HepG2 (cell line): ENCODE results near the gene NAT9. TPM values are rescaled to one million over a fixed set of nuclear protein-coding genes. Genes with fewer than 3 reads are reported as not detected.
A peak's percentile ranks its signal among the peaks of the same experiment; 100 is the strongest.

Source experiments
- AHR ChIP-seq: IDR thresholded peaks from 2 replicates; pipeline ENCODE4 v1.6.1; 2018; ENCODE audit warnings: missing genetic modification reagents, missing compliant biosample characterization
- ATF2 ChIP-seq: sonication (generic); formaldehyde crosslinking; IDR thresholded peaks from 2 replicates; pipeline ENCODE4 v1.4.0; 2020; ENCODE audit warnings: missing genetic modification reagents
- DZIP1 ChIP-seq: sonication (generic); formaldehyde crosslinking; IDR thresholded peaks from 2 replicates; pipeline ENCODE4 v1.5.0; 2020; ENCODE audit warnings: mild to moderate bottlenecking, missing genetic modification reagents
- NFIC ChIP-seq: IDR thresholded peaks from 2 replicates; pipeline ENCODE4 v1.6.1; 2012; ENCODE audit warnings: mild to moderate bottlenecking, low read length, inconsistent platforms
- NPAS2 ChIP-seq: sonication (generic); formaldehyde crosslinking; IDR thresholded peaks from 2 replicates; pipeline ENCODE4 v1.8.0; 2022; ENCODE audit warnings: mild to moderate bottlenecking, missing genetic modification reagents, borderline replicate concordance
- POLR2A ChIP-seq, 2 experiments: IDR thresholded peaks; 2 replicates each; pipeline ENCODE4 v1.6.1; 2011; ENCODE audit warnings: low read depth in 2 of 2, low read length in 2 of 2, mild to moderate bottlenecking in 1 of 2, moderate library complexity in 1 of 2; ENCODE audit not compliant: insufficient read depth in 1 of 2
- PRMT3 ChIP-seq: sonication (generic); formaldehyde crosslinking; IDR thresholded peaks from 2 replicates; pipeline ENCODE4 v1.8.1; 2022; ENCODE audit warnings: low read depth, mild to moderate bottlenecking, moderate library complexity, missing genetic modification reagents, borderline replicate concordance
- RAD51 ChIP-seq: fragments of 450-650 bp; IDR thresholded peaks from 2 replicates; pipeline ENCODE4 v1.6.1; 2016; ENCODE audit warnings: borderline replicate concordance
- REST ChIP-seq, 2 experiments: IDR thresholded peaks; 2 replicates each; pipeline ENCODE4 v1.6.1; 2011 to 2012; ENCODE audit warnings: low read length in 2 of 2, borderline replicate concordance in 1 of 2, low read depth in 1 of 2, mild to moderate bottlenecking in 1 of 2, moderate library complexity in 1 of 2
- RORA ChIP-seq: sonication (generic); formaldehyde crosslinking; IDR thresholded peaks from 2 replicates; pipeline ENCODE4 v1.5.0; 2020; ENCODE audit warnings: mild to moderate bottlenecking, missing genetic modification reagents, moderate library complexity
- ZBTB7B ChIP-seq: sonication (generic); formaldehyde crosslinking; IDR thresholded peaks from 2 replicates; pipeline ENCODE4 v1.4.0; 2020; ENCODE audit warnings: missing genetic modification reagents
- ZFAT ChIP-seq: sonication (generic); formaldehyde crosslinking; conservative IDR thresholded peaks from 2 replicates; pipeline ENCODE4 v1.8.1; 2023; ENCODE audit warnings: missing genetic modification reagents, inconsistent platforms
- ZNF124 ChIP-seq: sonication (generic); formaldehyde crosslinking; IDR thresholded peaks from 2 replicates; pipeline ENCODE4 v1.4.0; 2020; ENCODE audit warnings: missing genetic modification reagents
- ZNF20 ChIP-seq: sonication (generic); formaldehyde crosslinking; IDR thresholded peaks from 2 replicates; pipeline ENCODE4 v1.4.0; 2020; ENCODE audit warnings: mild to moderate bottlenecking, moderate library complexity, missing genetic modification reagents
- ZNF24 ChIP-seq: fragments of 450-650 bp; IDR thresholded peaks from 2 replicates; pipeline ENCODE4 v1.6.1; 2017; ENCODE audit warnings: antibody characterized with exemption, mild to moderate bottlenecking
- ZNF547 ChIP-seq: sonication (generic); formaldehyde crosslinking; IDR thresholded peaks from 2 replicates; pipeline ENCODE4 v1.5.1; 2020; ENCODE audit warnings: mild to moderate bottlenecking, missing genetic modification reagents
- ZNF614 ChIP-seq: IDR thresholded peaks from 2 replicates; pipeline ENCODE4 v1.6.1; 2018; ENCODE audit warnings: missing biosample characterization, missing genetic modification reagents, inconsistent platforms, borderline replicate concordance
- ZNF784 ChIP-seq: sonication (generic); formaldehyde crosslinking; IDR thresholded peaks from 2 replicates; pipeline ENCODE4 v1.5.1; 2020; ENCODE audit warnings: missing genetic modification reagents, mild to moderate bottlenecking, borderline replicate concordance
- polyA plus RNA-seq, 8 experiments: library from polyadenylated mRNA; depleted of rRNA in 3 of 8; stranded (reverse) in 7 of 8; unstranded in 1 of 8; fragments of >200 nt; fragmentation: Illumina TruSeq in 4 of 8; extraction: Trizol in 4 of 8; gene quantifications; 2 replicates each; pipeline versions ENCODE4 v1.2.1 to v1.2.3, GENCODE V29; 2011 to 2016; ENCODE audit warnings: low read depth in 4 of 8, missing spikeins in 1 of 8, mixed read lengths in 1 of 8; ENCODE audit not compliant: insufficient read depth in 1 of 8
- total RNA-seq, 5 experiments: library from RNA; depleted of rRNA; stranded (reverse); fragments of >200 nt; fragmentation: Illumina TruSeq; extraction: Trizol; gene quantifications; 2 replicates each; pipeline ENCODE4 v1.2.3, GENCODE V29; 2016; ENCODE audit warnings: low read depth in 1 of 5

The NAT9 gene
- total and polyA plus RNA-seq, 2 of the 13 experiments (the other 11 are each of a cell fraction or from before 2014, with no cell fraction given), result 39.7 to 44.2 TPM

GRCh38 chr17:74776044-74776962 is at the start of gene NAT9 (continued):
- TF ChIP-seq NFIC, result no peak
- 0 out of 2 replicates have a peak, but pooled peaks have one; percentile 25 for TF ChIP-seq ZNF784 (CRISPR knock-in tag)
- peak; percentile 73; the same call in 1 of the 2 replicates for TF ChIP-seq ZNF614 (CRISPR knock-in tag)
- peak; percentile 68; the same call in 1 of the 2 replicates for TF ChIP-seq ZBTB7B (CRISPR knock-in tag)
- TF ChIP-seq ZNF24, result no peak
- TF ChIP-seq ZFAT (CRISPR knock-in tag), result no peak
- no peak for TF ChIP-seq NPAS2 (CRISPR knock-in tag)
- TF ChIP-seq ZNF20 (CRISPR knock-in tag), result no peak
- TF ChIP-seq ATF2, result peak; percentile 64
- TF ChIP-seq REST (IDR thresholded peaks at IDR 0.05; ENCODE audit: borderline replicate concordance in 1 of 2, low read depth in 1 of 2, low read length in 2 of 2), result peak; percentile 37 to 81
- TF ChIP-seq DZIP1 (CRISPR knock-in tag), result peak; percentile 83; the same call in 1 of the 2 replicates
- peak; percentile 81; the same call in 1 of the 2 replicates for TF ChIP-seq AHR
- TF ChIP-seq ZNF124 (CRISPR knock-in tag), result peak; percentile 74; the same call in 1 of the 2 replicates
- TF ChIP-seq RORA (CRISPR knock-in tag), result no peak
- TF ChIP-seq ZNF547 (CRISPR knock-in tag), result peak; percentile 72
- no peak for TF ChIP-seq RAD51
- peak; percentile 76 to 92 for TF ChIP-seq POLR2A (IDR thresholded peaks at IDR 0.05; ENCODE audit: insufficient read depth in 1 of 2, low read depth in 2 of 2, low read length in 2 of 2)
- 0 out of 2 replicates have a peak, but pooled peaks have one; percentile 49 for TF ChIP-seq PRMT3
